Iris pigment epithelial cell (primary cell): ENCODE results near the gene EMC10.

ENCODE experiments used
- DNase-seq: peaks from one replicate; pipeline ENCODE4 v3.0.0-alpha.2; 2011; ENCODE audit warnings: low read depth

The EMC10 gene

GRCh38 chr19:50478901-50479715 is 2.8 kb downstream of the EMC10 start:
- DNase-seq: peak; percentile 21

DNA sequence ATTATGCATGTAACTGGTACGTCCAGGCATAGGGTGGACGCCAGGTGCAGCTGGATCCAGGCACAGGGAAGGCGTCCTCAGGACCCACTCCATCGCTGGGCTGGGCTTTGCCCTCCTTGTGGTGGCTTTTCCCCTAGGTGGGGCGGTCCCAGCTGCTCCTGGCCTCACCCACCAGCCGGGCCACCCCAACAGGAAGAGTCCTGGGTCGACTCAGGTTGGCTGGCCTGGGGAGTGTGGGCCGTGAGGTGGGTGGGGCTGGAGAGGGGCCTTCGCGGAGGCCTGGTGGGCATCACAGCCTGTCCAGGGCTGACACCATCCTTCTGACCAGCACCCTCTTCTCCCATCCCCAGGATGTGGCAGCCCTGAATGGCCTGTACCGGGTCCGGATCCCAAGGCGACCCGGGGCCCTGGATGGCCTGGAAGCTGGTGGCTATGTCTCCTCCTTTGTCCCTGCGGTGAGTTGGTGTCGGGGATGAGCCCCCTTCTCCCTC is 3.5 kb downstream of the EMC10 start:
- no peak for DNase-seq

GRCh38 chr19:50480281-50481111 is 4.2 kb downstream of the EMC10 start:
- DNase-seq: no peak

DNA sequence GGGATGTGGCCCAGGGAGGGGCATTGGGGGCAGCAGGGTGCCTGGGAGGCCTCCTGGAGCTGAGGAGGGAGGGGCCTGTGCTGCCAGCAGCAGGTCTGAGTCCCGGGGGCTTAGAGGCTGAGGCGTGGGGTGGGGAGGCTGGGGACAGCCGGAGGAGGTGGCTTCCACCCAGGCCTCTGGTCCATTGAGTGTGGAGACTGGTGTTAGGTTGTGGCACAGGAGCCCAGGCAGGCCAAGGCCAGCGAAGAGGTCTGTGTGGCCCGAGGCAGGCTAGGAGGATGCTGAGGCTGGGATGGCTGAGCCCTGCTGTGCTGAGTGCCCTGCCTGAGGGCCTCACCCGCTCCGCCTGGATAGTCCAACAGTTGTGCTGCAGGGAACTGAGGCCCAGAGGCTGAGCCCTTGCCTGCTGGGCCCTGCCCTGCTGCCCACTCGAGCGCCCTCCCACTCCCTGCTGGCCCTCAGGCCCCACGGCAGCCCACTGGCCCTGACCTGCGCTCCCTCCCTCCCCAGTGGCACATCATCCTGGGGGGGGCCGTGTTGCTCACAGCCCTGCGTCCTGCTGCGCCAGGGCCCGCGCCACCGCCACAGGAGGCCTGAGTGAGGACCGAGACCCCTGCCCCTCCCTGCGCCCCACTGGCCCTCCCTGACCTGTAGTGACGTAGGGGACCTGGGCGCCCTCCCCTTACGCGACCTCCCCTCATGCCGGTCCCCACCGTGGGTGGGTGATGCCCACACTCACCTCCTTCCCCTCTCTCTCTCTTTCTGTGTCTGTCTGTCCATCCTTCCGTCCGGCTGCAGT is 5.2 kb downstream of the EMC10 start:
- DNase-seq: no peak

DNA sequence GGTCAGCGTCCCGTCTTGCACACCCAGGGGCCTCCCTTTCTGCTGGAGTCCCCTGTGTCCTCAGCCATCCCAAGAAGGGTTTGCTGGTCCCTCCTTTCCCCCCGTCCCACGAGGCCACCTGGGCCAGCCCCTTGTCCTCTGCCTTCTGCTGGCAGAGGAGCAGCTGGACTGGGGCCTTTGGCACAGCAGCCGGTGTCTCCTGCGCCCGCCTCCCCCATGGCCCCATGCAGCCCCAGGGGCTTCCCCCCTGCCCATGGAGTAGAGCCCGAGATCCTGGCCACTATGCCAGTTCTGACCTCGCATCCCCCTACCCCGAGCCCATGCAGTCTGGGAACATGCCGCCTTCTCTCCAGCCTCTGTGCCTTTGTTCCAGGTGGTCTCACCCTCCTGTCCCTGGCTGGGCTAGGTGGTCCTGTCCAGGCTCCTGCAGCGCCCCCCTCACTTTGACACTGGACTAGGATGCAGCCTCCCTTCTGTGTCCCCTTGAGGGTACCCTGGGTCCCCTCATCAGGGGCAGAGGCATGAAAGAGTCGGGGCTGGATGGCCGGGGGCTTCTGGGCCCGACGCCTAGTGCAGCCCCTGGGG is 6.1 kb downstream of the EMC10 start:
- DNase-seq: no peak

- no peak for DNase-seq
Observed at GRCh38 chr19:50482916-50483315, 6.6 kb downstream of the EMC10 start.

DNA sequence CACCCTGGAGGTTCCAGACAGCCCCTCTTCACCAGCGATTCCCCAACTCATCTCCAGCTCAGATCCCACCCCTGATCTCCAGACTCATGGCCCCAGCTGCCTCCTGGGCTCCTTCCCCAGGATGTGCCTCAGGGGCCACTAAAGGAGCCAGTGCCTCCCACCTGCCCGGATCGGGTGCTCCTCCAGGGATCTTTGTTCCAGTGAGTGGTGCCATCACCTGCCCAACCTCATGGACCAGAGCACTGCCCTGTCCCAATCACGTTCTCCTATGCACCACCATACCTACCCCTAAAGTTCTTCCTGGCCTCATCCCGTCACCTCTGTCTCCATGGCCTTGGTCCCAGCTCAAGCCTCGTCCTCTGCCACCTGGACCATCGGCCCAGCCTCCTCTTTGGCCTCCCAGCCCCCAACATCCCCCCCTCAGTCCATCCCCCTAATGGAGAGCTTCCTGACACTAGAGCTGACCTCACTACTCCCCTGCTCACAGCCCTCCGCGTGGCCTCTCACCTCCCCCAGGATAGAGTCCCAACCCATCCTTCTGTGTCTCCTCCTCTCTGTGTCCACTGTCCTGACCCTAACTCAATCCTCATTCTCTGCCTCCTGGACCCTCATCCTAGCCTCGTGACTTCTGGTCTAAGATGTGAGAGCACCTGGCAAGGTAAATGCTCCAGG is 9.1 kb downstream of the EMC10 start:
- DNase-seq: no peak

DNA sequence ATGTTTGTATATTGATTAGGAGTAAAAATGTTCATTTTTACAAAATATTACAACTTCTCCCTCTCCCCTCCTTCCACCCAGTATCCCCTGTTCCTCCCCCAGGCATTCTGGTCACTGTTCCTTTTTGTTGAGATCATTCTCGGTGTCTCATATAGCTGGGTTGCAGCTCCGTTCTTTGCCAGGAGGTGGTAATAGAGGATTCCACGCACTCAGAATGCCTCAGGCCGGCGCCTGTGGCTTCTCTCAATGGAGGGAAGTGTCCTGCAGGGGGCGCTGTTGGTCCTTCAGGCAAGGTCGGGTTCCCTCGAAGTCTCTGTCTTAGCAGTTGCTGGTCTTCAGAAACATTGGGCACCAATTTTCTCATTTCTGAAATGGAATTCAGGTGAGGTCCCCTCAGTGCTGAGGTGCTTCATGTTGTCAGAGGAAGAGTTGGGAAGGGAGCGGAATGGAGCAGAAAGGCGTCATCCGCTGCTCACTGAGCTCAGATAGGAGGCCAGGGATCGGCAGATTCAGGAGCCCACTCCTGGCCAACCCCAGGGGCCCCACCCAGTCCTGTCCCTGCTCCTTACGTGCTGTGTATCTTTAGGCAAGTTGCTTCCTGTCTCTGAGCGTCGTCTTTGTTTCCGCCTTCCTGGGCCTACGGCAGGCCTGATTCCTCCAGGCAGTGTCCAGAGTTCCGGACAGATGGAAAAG is 10.7 kb downstream of the EMC10 start:
- peak; percentile 47 for DNase-seq

DNA sequence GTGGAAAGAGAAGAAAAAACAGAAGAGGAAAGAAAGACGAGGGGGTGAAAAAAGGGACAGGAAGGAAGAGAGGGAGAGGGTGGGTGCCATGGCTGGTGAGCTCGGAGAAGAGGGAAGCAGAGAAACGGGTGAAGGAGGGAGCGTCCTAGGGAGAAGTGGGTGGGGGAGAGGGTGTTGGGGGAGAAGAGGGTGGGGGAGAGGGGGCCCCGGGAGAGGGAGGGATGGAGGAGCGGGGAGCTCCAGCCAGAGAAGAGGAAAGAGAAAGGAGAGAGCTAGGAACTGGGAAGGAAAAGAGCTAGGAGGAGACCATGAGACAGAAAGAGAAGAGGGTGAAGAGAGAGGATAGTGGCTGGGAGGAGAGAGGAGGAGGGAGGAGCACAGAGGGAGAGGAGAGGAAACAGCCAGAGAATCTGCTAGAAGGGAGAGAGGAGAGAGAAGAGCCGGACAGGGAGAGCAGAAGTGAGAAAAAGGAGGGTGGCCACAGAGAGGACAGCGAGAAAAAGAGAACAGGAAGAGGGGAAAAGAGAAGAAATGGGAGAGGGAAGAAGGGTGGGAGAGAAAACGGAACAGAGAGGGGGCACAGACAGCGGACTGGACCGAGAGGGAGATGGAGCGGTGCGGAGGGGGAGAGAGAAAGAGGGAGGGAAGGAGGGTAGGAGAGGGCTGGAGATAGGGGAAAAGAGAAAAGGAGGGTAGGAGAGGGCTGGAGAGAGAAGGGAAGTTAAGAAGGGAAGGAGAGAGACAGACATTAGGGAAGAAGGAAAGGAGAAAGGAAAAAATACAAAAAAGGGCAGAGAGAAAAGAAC is 12.3 kb downstream of the EMC10 start:
- DNase-seq: no peak

DNA sequence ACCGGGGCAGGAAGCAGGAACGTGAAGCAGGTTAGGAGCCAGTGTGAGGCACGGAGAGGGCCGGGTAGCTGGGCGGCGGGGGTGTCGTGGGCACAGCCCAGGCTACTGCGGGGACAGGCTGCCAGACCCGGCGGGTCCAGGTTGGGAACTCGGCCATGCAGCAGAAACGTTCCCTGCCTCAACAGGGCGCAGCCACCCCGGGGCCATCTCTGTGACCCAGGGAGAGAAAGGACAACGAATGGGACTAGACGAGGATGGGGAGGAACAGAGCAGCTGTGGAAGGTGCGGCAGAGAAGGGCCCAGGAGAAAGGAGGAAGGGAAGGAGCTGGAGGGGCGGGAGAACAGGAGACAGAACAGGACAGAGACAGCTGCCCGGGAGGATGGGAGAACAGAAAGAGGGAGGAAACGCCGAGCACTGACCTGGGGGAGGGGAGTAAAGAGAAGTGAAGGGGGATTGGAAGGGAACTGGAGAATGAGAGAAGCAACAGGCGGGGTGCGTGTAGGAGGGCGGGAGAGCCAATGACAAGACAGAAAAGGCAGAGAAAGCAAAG is 13.2 kb downstream of the EMC10 start:
- no peak for DNase-seq

GRCh38 chr19:50490411-50490811 is 14.1 kb downstream of the EMC10 start:
- DNase-seq: no peak

GRCh38 chr19:50490991-50491472 is 14.7 kb downstream of the EMC10 start:
- no peak for DNase-seq

- DNase-seq: no peak
Observed at GRCh38 chr19:50492303-50493052, 16.2 kb downstream of the EMC10 start.

DNA sequence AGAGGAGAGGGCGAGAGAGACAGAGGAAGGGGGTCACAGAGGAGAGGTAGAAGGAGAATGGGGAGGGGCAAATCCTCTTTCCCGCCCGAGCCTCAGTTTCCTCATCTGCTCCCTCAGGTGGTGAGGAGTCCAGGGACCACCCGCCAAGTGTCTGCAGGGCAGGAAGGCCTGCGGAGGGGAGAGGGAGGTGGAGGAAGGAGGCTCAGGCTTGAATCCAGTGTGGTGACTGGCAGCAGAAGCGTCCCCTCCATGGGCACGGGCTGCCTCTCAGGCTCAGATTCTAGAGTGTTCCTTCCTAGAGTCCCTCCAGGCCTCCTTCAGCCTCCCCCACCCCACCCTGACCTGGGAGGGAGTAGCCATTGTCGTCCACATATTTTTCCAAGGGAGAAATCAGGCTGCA is 16.9 kb downstream of the EMC10 start:
- no peak for DNase-seq

DNA sequence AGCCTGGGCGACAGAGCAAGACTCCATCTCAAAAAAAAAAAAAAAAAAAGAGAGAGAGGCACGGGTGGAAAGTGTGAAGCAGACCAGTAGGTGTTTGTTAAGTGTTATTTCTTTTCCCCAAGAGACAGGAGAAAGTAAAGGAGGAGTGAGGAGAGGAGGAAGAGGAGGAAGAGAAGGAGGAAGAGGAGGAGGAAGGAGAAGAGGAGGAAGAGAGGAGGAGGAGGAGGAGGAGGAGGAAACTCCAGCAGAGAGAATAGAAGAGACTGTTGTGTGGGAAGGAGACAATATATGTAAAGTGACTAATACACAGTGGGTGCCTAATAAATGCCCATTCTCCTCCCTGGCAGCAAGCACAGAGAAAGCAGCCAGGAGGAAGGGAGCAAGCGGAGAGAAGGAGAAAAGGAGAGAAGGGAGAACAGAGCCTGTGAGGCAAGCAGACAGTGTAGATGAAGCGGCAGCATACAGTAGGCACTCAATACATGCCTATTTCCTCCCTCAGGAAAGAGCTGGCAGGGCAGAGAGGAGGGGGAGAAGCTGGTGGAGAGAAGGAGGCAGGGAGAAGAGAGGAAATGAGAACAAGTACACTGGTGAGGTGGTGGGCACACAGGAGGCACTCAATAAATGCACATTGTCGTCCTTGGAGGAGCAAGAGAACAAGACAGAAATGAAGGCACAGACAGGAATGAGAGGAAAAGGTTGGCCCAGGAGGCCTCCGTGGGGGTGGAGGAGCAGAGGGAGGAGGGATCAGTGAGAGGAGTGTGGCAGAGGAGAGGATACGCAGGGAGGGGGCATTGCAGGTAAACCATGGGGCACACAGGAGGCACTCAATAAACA is 18.1 kb downstream of the EMC10 start:
- no peak for DNase-seq

- no peak for DNase-seq
Observed at GRCh38 chr19:50495020-50495531, 18.8 kb downstream of the EMC10 start.

DNA sequence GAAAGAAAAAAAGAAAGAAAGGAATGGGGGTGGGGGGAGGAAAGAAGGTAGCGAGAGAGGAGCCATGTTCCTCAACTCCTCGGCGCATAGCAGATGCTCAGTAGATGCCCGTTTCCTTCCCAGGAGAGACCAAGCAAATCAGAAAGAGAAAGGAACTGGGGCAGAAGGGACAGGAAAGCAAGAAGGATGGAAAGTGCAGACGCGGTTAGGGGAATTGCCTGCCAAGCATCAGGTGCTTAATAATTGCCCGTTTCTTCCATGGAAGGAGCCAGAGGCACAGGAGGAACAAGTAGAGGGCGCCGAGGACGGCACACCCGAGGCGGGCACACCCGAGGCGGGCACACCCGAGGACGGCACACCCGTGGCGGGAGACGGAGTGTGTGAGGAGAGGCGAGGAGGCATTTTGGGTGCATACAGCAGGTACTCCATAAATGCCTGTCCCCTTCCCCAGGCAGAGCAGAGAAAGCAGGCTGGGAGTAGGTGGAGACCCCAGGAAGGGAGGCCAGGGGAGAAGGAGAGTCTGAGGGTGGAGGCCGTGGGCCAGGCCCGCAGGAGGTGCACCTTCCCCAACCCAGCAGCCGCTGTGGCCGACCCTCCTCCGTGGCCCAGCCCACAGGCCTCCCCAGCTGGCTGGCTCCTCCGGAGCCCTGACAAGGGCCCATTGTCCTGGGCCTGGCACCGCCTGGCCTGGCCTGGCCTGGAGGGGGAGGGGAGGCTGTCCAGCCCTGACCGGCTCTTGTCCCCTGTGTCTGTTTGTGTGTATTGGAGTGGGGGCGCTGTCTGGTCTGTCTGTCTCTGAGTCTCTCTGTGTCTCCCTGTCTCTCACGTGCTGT is 20.1 kb downstream of the EMC10 start:
- DNase-seq: no peak
